Common myeloid progenitor, CD34-positive (primary cell): ENCODE results near the gene TNNI2.

Source experiments
- CTCF ChIA-PET: fragments of 350-600 bp; sonication (Branson Sonifier 250); formaldehyde crosslinking; loops from one replicate; lab custom pipeline; 2021; ENCODE audit warnings: antibody characterized with exemption; lab: Charles Lee
- POLR2A ChIA-PET: fragments of 350-600 bp; sonication (Branson Sonifier 250); formaldehyde crosslinking; loops from one replicate; lab custom pipeline; 2021; ENCODE audit warnings: antibody characterized with exemption; lab: Charles Lee
- DNase-seq, 3 donors: peaks; one replicate each; pipeline versions ENCODE4 v3.0.0 to v3.0.0-alpha.2; 2013
- H3K27ac ChIP-seq, 2 experiments: 1 replicate in 1 of 2; 2 replicates in 1 of 2; pipeline ENCODE4 v1.7.0; 2013; ENCODE audit warnings: inconsistent platforms in 2 of 2, low read length in 2 of 2, mild to moderate bottlenecking in 2 of 2, low read depth in 1 of 2, moderate library complexity in 1 of 2; ENCODE audit not compliant: severe bottlenecking in 2 of 2, insufficient read depth in 1 of 2, poor library complexity in 1 of 2
- H3K27me3 ChIP-seq, 5 experiments: replicated peaks in 2 of 5; 1 replicate in 3 of 5; 2 replicates in 2 of 5; pipeline versions ENCODE4 v1.6.1 to v1.7.0; 2013; ENCODE audit warnings: low read length in 4 of 5, mild to moderate bottlenecking in 2 of 5, moderate library complexity in 2 of 5, inconsistent platforms in 1 of 5; ENCODE audit not compliant: insufficient read depth in 5 of 5, control insufficient read depth in 4 of 5
- H3K36me3 ChIP-seq, 4 experiments: 1 replicate in 2 of 4; 2 replicates in 2 of 4; pipeline versions ENCODE4 v1.6.1 to v1.7.0; 2013; ENCODE audit warnings: low read length in 3 of 4, control low read depth in 1 of 4, mild to moderate bottlenecking in 1 of 4; ENCODE audit not compliant: control insufficient read depth in 4 of 4, insufficient read depth in 4 of 4
- H3K4me1 ChIP-seq, 4 experiments: 1 replicate in 3 of 4; 2 replicates in 1 of 4; pipeline versions ENCODE4 v1.6.1 to v1.7.1; 2013; ENCODE audit warnings: low read length in 3 of 4, mild to moderate bottlenecking in 3 of 4, control low read depth in 1 of 4, inconsistent platforms in 1 of 4, moderate library complexity in 1 of 4; ENCODE audit not compliant: control insufficient read depth in 4 of 4, insufficient read depth in 4 of 4; ENCODE audit errors: control extremely low read depth in 1 of 4
- H3K4me3 ChIP-seq, 7 experiments: 1 replicate in 4 of 7; 2 replicates in 3 of 7; pipeline versions ENCODE4 v1.5.1 to v1.7.0; 2013; ENCODE audit warnings: mild to moderate bottlenecking in 7 of 7, low read length in 6 of 7, moderate library complexity in 6 of 7, inconsistent platforms in 2 of 7, low read depth in 2 of 7, control low read depth in 1 of 7; ENCODE audit not compliant: insufficient read depth in 4 of 7, control insufficient read depth in 1 of 7; ENCODE audit errors: extremely low read depth in 1 of 7
- H3K9me3 ChIP-seq, 5 experiments: 1 replicate in 4 of 5; 2 replicates in 1 of 5; pipeline versions ENCODE4 v1.6.1 to v1.7.1; 2013; ENCODE audit warnings: low read length in 4 of 5, mild to moderate bottlenecking in 2 of 5, inconsistent platforms in 1 of 5, low read depth in 1 of 5, moderate library complexity in 1 of 5; ENCODE audit not compliant: control insufficient read depth in 4 of 5, insufficient read depth in 2 of 5; ENCODE audit errors: control extremely low read depth in 1 of 5
- WGBS: methylation state at CpG from one replicate; pipeline ENCODE4 v1.1.5; 2013; ENCODE audit not compliant: insufficient coverage; 5-methylcytosine and 5-hydroxymethylcytosine counted together

The TNNI2 gene

GRCh38 chr11:1824221-1825038, 14.4 kb upstream of the TNNI2 start:
- H3K27me3 ChIP-seq = peaks cover 0 to 3% (median 0%) of the 10 kb centered on the region in 5 experiments
- no peak overlapping the region for H3K27ac ChIP-seq
- peaks cover 0 to 2% (median 0%) of the 10 kb centered on the region in 5 experiments for H3K9me3 ChIP-seq
- no peaks in the 10 kb centered on the region for H3K36me3 ChIP-seq
- ChIA-PET POLR2A (interaction anchor here (0.6 kb wide), 1 partner anchor 130 kb away, joined by 3 read pairs; no protein-coding TSS in a partner anchor), CTCF (interaction anchor here (0.6 to 2.8 kb wide), 19 partner anchors 8 to 327 kb away, joined by 3 to 18 read pairs (median 5); partner anchors contain the start of genes IFITM10 and SYT8)
- 96% methylated on average over 21 of the region's 23 CpGs for WGBS
- DNase-seq = no peak
- H3K4me3 ChIP-seq = no peak overlapping the region
- peaks cover 0 to 4% (median 0%) of the 10 kb centered on the region in 4 experiments for H3K4me1 ChIP-seq

GRCh38 chr11:1825039-1825740, 13.6 kb upstream of the TNNI2 start:
- Histone ChIP-seq H3K4me3 (no peak overlapping the region), H3K27ac (no peak overlapping the region), H3K27me3 (peaks cover 0 to 3% (median 0%) of the 10 kb centered on the region in 5 experiments), H3K4me1 (peaks cover 0 to 4% (median 2%) of the 10 kb centered on the region in 4 experiments), H3K36me3 (no peaks in the 10 kb centered on the region), H3K9me3 (no peaks in the 10 kb centered on the region)
- DNase-seq = peak; percentile 62 to 78 (median 78)
- POLR2A ChIA-PET = no interaction called here
- WGBS = 49% methylated on average over 22 of the region's 26 CpGs
- CTCF ChIA-PET = interaction anchor here (0.9 to 2.2 kb wide), 18 partner anchors 9 to 325 kb away, joined by 3 to 12 read pairs (median 5); partner anchors contain the start of genes IFITM10 and SYT8

DNA sequence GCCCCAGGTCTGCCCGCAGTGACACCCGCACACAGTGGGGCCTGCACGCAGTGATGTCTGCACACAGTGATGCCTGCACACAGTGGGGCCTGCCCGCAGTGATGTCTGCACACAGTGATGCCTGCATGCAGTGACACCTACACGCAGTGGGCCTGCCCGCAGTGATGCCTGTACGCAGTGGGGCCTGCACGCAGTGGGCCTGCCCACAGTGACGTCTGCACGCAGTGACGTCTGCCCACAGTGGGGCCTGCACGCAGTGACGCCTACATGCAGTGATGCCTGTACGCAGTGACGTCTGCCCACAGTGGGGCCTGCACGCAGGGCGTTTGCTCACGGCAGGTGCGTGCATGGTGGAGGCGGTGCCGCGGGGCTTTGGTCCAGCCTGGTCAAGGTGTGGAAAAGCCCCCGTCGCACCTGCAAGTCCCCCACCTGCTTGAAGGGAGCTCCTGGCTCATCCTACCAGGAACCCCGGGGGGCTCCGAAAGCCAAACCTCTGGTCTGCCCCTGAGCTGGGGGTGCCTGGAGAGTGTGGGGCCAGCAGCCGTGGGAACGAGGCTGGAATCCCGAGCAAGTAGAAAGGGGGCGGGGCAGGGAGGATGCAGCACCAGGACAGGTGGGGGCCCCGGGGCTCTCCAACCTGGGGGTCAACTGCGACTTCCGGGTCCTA, 12.9 kb upstream of the TNNI2 start:
- ChIA-PET POLR2A (no interaction called here), CTCF (interaction anchor here (1.0 to 11.3 kb wide), 9 partner anchors 9 to 133 kb away, joined by 3 to 213 read pairs (median 6); partner anchors contain the start of gene SYT8)
- Histone ChIP-seq H3K27ac (no peak overlapping the region), H3K36me3 (no peaks in the 10 kb centered on the region), H3K4me3 (no peak overlapping the region), H3K27me3 (peaks cover 0 to 5% (median 0%) of the 10 kb centered on the region in 5 experiments), H3K4me1 (peaks cover 0 to 9% (median 6%) of the 10 kb centered on the region in 4 experiments), H3K9me3 (no peaks in the 10 kb centered on the region)
- DNase-seq = no peak
- 93% methylated on average over 31 of the region's 33 CpGs for WGBS

GRCh38 chr11:1826552-1827094, 12.2 kb upstream of the TNNI2 start:
- H3K4me1 ChIP-seq = peaks cover 0 to 10% (median 6%) of the 10 kb centered on the region in 4 experiments
- H3K36me3 ChIP-seq = no peaks in the 10 kb centered on the region
- DNase-seq = no peak
- H3K4me3 ChIP-seq = no peak overlapping the region
- H3K27ac ChIP-seq = no peak overlapping the region
- POLR2A ChIA-PET = no interaction called here
- WGBS = 89% methylated on average over 15 of the region's 15 CpGs
- no peaks in the 10 kb centered on the region for H3K9me3 ChIP-seq
- peaks cover 0 to 10% (median 0%) of the 10 kb centered on the region in 5 experiments for H3K27me3 ChIP-seq
- CTCF ChIA-PET = interaction anchor here (1.0 to 11.3 kb wide), 7 partner anchors 8 to 173 kb away, joined by 3 to 213 read pairs (median 6); partner anchors contain the start of gene SYT8

- Histone ChIP-seq H3K36me3 (no peaks in the 10 kb centered on the region), H3K27ac (no peak overlapping the region), H3K27me3 (peaks cover 0 to 13% (median 0%) of the 10 kb centered on the region in 5 experiments), H3K4me1 (peaks cover 0 to 11% (median 8%) of the 10 kb centered on the region in 4 experiments), H3K9me3 (no peaks in the 10 kb centered on the region), H3K4me3 (no peak overlapping the region)
- DNase-seq = no peak
- ChIA-PET CTCF (interaction anchor here (0.8 to 11.3 kb wide), 9 partner anchors 9 to 174 kb away, joined by 3 to 213 read pairs (median 4); no protein-coding TSS in a partner anchor), POLR2A (no interaction called here)
- 91% methylated on average over 27 of the region's 27 CpGs for WGBS
Observed at GRCh38 chr11:1827095-1827813, 11.5 kb upstream of the TNNI2 start.

DNA sequence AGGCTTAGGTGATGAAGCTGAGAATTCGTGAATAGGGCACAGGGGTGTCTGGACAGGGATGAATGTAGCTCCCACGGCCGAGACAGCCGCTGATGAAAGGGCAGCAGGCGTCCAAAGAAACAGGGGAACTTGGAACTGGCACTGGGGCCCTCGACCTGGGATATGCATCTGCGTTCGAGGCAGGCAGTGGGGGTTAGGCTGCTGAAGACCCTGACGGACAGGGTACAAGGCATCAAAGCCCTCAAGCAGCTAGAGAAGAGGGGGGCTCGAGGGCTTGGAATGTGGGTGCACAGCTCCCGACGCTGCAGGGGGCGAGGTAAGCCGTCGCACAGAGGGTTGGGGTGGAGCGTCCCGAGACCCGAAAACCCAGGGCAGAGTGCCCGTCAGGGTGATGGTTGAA, 10.8 kb upstream of the TNNI2 start:
- POLR2A ChIA-PET = no interaction called here
- no peak overlapping the region for H3K27ac ChIP-seq
- WGBS = 94% methylated on average over 19 of the region's 19 CpGs
- H3K27me3 ChIP-seq = peaks cover 0 to 13% (median 0%) of the 10 kb centered on the region in 5 experiments
- CTCF ChIA-PET = interaction anchor here (0.8 to 11.3 kb wide), 7 partner anchors 8 to 175 kb away, joined by 3 to 213 read pairs (median 4); no protein-coding TSS in a partner anchor
- no peak overlapping the region for H3K4me3 ChIP-seq
- peaks cover 0 to 12% (median 8%) of the 10 kb centered on the region in 4 experiments for H3K4me1 ChIP-seq
- H3K9me3 ChIP-seq = no peaks in the 10 kb centered on the region
- DNase-seq = no peak
- no peaks in the 10 kb centered on the region for H3K36me3 ChIP-seq
